ENCODE data around the gene SYNE2. TPM values are rescaled to one million over a fixed set of nuclear protein-coding genes. Genes with fewer than 3 reads are reported as not detected.

Gene SYNE2
- total RNA-seq, 1 donor from 2014 or later = 5.7 TPM

- Histone ChIP-seq H3K4me3 (ENCODE audit: insufficient read depth, low read depth, low read length) (peak overlapping the region; percentile 70), H3K9ac (ENCODE audit: low read length) (peak overlapping the region; percentile 80), H2AFZ (ENCODE audit: low read depth, low read length) (peak overlapping the region; percentile 83), H3K4me1 (ENCODE audit: insufficient read depth, low read length) (peaks cover 12% of the 10 kb centered on the region), H4K20me1 (ENCODE audit: insufficient read depth, low read length) (no peaks in the 10 kb centered on the region), H3K9me3 (ENCODE audit: insufficient read depth, low read depth, low read length) (no peaks in the 10 kb centered on the region), H3K27me3 (ENCODE audit: insufficient read depth, low read length) (no peaks in the 10 kb centered on the region), H3K27ac (ENCODE audit: low read depth, low read length) (no peak overlapping the region), H3K4me2 (ENCODE audit: low read length) (peak overlapping the region; percentile 92), H3K36me3 (ENCODE audit: insufficient read depth, low read length) (no peaks in the 10 kb centered on the region), H3K79me2 (ENCODE audit: insufficient read depth, low read length) (peaks cover 12% of the 10 kb centered on the region)
- no peak for DNase-seq (ENCODE audit: low read depth)
- no peak for FAIRE-seq
- Mint-ChIP-seq H3K4me1 (ENCODE audit: low read depth, unreplicated experiment) (no peaks in the 10 kb centered on the region), H3K9me3 (ENCODE audit: unreplicated experiment) (no peaks in the 10 kb centered on the region), H3K4me3 (ENCODE audit: unreplicated experiment) (peak overlapping the region; percentile 91), H3K36me3 (ENCODE audit: low read depth, unreplicated experiment) (no peaks in the 10 kb centered on the region), H3K27ac (ENCODE audit: unreplicated experiment) (no peak overlapping the region), H3K27me3 (ENCODE audit: low read depth, unreplicated experiment) (peaks cover 8% of the 10 kb centered on the region)
- TF ChIP-seq EZH2 (IDR thresholded peaks at IDR 0.05; ENCODE audit: insufficient read depth, low read length) = no peak
- TF ChIP-seq, protein P1, sequence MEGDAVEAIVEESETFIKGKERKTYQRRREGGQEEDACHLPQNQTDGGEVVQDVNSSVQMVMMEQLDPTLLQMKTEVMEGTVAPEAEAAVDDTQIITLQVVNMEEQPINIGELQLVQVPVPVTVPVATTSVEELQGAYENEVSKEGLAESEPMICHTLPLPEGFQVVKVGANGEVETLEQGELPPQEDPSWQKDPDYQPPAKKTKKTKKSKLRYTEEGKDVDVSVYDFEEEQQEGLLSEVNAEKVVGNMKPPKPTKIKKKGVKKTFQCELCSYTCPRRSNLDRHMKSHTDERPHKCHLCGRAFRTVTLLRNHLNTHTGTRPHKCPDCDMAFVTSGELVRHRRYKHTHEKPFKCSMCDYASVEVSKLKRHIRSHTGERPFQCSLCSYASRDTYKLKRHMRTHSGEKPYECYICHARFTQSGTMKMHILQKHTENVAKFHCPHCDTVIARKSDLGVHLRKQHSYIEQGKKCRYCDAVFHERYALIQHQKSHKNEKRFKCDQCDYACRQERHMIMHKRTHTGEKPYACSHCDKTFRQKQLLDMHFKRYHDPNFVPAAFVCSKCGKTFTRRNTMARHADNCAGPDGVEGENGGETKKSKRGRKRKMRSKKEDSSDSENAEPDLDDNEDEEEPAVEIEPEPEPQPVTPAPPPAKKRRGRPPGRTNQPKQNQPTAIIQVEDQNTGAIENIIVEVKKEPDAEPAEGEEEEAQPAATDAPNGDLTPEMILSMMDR (IDR thresholded peaks at IDR 0.05; ENCODE audit: insufficient read depth, low read depth, low read length) = no peak
Measured at GRCh38 chr14:63854330-63854729, 1.5 kb downstream of the SYNE2 start.

DNA sequence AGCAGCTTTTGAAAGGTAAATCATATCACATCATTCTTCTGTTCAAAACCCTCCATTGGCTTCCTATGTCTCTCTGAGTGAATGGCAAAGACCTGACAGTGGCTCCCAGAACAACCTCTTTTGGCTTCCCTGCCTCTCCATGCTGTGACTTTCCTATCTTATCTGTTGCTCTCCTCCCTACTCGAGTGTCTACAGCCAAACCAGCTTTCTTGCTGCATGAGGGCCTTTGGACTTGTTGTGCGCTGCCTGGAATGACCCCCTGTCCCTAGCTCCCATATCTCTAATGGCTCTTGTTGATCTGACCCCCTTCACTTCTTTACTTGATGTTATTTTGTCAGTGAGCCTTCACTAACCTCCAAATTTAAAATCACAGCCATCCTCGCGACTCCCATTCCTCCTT is 2.5 kb downstream of the SYNE2 start:
- FAIRE-seq (no peak), DNase-seq (ENCODE audit: low read depth) (no peak)
- Mint-ChIP-seq H3K4me1 (ENCODE audit: low read depth, unreplicated experiment) (no peaks in the 10 kb centered on the region), H3K36me3 (ENCODE audit: low read depth, unreplicated experiment) (no peaks in the 10 kb centered on the region), H3K4me3 (ENCODE audit: unreplicated experiment) (no peak overlapping the region), H3K27me3 (ENCODE audit: low read depth, unreplicated experiment) (peaks cover 8% of the 10 kb centered on the region), H3K9me3 (ENCODE audit: unreplicated experiment) (no peaks in the 10 kb centered on the region), H3K27ac (ENCODE audit: unreplicated experiment) (no peak overlapping the region)
- Histone ChIP-seq H3K27ac (ENCODE audit: low read depth, low read length) (no peak overlapping the region), H4K20me1 (ENCODE audit: insufficient read depth, low read length) (no peaks in the 10 kb centered on the region), H3K4me3 (ENCODE audit: insufficient read depth, low read depth, low read length) (no peak overlapping the region), H3K9me3 (ENCODE audit: insufficient read depth, low read depth, low read length) (no peaks in the 10 kb centered on the region), H3K4me1 (ENCODE audit: insufficient read depth, low read length) (peaks cover 12% of the 10 kb centered on the region), H3K36me3 (ENCODE audit: insufficient read depth, low read length) (no peaks in the 10 kb centered on the region), H3K9ac (ENCODE audit: low read length) (no peak overlapping the region), H3K4me2 (ENCODE audit: low read length) (no peak overlapping the region), H3K27me3 (ENCODE audit: insufficient read depth, low read length) (no peaks in the 10 kb centered on the region), H2AFZ (ENCODE audit: low read depth, low read length) (no peak overlapping the region), H3K79me2 (ENCODE audit: insufficient read depth, low read length) (peaks cover 12% of the 10 kb centered on the region)
- TF ChIP-seq, protein P1 (IDR thresholded peaks at IDR 0.05; ENCODE audit: insufficient read depth, low read depth, low read length) = no peak
- TF ChIP-seq EZH2 (IDR thresholded peaks at IDR 0.05; ENCODE audit: insufficient read depth, low read length) = no peak

DNA sequence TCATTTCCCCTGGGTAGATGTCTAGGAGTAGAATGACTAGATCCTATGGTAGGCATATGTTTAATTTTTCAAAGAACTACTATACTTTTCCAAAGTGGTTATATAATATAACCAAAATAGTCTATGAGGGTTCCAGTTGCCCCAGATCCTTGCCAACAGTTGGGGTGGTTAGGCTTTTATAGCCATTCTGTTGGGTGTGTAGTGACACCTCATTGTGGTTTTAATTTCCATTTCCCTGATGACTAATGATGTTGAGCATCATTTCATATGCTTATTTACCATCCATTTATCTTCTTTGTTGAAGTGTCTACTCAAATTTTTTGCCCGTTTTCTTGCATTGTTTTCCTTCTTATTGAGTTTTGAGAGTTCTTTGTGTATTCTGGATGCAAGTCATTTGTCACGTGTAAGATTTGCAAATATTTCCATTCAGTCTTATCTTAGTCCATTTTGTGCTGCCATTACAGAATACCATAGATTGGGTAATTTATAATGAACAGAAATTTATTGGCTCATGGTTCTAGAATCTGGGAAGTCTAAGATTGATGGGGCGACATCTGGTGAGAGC is 4.7 kb downstream of the SYNE2 start:
- no peak overlapping the region for H3K27ac Mint-ChIP-seq (ENCODE audit: unreplicated experiment)
- H3K4me3 Mint-ChIP-seq (ENCODE audit: unreplicated experiment) = no peak overlapping the region
- TF ChIP-seq, protein P1 (IDR thresholded peaks at IDR 0.05; ENCODE audit: insufficient read depth, low read depth, low read length) = no peak
- TF ChIP-seq EZH2 (IDR thresholded peaks at IDR 0.05; ENCODE audit: insufficient read depth, low read length) = no peak

More for the DNA sequence above, 4.7 kb downstream of the SYNE2 start:
- no peaks in the 10 kb centered on the region for H3K4me1 Mint-ChIP-seq (ENCODE audit: low read depth, unreplicated experiment)
- FAIRE-seq (no peak), DNase-seq (ENCODE audit: low read depth) (peak; percentile 40)
- Histone ChIP-seq H3K9me3 (ENCODE audit: insufficient read depth, low read depth, low read length) (no peaks in the 10 kb centered on the region), H3K4me3 (ENCODE audit: insufficient read depth, low read depth, low read length) (no peak overlapping the region), H3K4me1 (ENCODE audit: insufficient read depth, low read length) (peaks cover 8% of the 10 kb centered on the region), H3K27ac (ENCODE audit: low read depth, low read length) (no peak overlapping the region), H3K79me2 (ENCODE audit: insufficient read depth, low read length) (peaks cover 16% of the 10 kb centered on the region), H3K27me3 (ENCODE audit: insufficient read depth, low read length) (no peaks in the 10 kb centered on the region), H3K36me3 (ENCODE audit: insufficient read depth, low read length) (no peaks in the 10 kb centered on the region), H4K20me1 (ENCODE audit: insufficient read depth, low read length) (no peaks in the 10 kb centered on the region), H2AFZ (ENCODE audit: low read depth, low read length) (no peak overlapping the region), H3K4me2 (ENCODE audit: low read length) (no peak overlapping the region), H3K9ac (ENCODE audit: low read length) (no peak overlapping the region)
- no peaks in the 10 kb centered on the region for H3K9me3 Mint-ChIP-seq (ENCODE audit: unreplicated experiment)
- H3K27me3 Mint-ChIP-seq (ENCODE audit: low read depth, unreplicated experiment) = peaks cover under 1% of the 10 kb centered on the region
- no peaks in the 10 kb centered on the region for H3K36me3 Mint-ChIP-seq (ENCODE audit: low read depth, unreplicated experiment)

Measured in astrocyte (in vitro differentiated cells and primary cell).